ENCODE measurements around the gene ZNF750. TPM values are rescaled to one million over a fixed set of nuclear protein-coding genes. Genes with fewer than 3 reads are reported as not detected.
A peak's percentile ranks its signal among the peaks of the same experiment; 100 is the strongest.

ZNF750 gene
- total RNA-seq, 3 donors from 2014 or later: not detected

DNA sequence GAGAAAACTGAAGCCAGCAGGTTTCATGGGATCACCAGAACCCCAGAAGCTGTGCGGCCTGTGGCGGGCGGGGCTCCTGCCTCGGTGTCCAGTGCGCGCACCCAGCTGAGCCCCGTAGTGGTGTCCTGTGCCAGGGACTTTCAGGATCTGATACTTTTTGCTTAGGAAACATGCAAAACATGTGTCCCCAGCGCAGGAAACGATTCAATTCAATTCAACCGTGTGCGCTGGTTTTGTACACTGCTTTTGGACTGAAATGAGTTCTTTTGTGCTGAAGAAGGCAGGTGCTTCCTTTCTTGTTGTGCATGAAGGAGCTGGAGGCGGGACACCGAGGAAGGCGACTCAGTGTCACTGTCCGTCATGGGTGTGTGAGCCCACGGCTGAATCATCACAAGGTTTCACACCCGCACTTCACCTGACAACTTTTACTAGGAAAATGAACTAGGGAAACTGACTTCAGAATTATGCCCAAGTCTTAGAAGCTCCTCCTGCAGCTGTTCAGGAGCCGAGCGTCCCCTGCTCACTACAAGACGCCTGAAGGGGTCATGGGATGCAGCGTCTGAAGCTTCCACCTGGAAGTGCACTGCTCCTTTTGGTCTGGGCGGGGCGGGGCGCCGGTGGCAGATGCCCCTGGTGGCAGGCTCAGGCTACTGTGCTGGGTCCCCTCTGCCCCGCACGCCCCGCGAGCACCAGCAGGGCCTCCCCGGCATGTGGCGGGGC, 31.4 kb upstream of the ZNF750 start:
- Histone ChIP-seq H3K36me3 (ENCODE audit: low read depth) (no peaks in the 10 kb centered on the region), H3K4me1 (ENCODE audit: low read depth) (peaks cover 6% of the 10 kb centered on the region), H3K4me3 (no peak overlapping the region), H3K9me3 (no peaks in the 10 kb centered on the region)
- TF ChIP-seq, protein P1, sequence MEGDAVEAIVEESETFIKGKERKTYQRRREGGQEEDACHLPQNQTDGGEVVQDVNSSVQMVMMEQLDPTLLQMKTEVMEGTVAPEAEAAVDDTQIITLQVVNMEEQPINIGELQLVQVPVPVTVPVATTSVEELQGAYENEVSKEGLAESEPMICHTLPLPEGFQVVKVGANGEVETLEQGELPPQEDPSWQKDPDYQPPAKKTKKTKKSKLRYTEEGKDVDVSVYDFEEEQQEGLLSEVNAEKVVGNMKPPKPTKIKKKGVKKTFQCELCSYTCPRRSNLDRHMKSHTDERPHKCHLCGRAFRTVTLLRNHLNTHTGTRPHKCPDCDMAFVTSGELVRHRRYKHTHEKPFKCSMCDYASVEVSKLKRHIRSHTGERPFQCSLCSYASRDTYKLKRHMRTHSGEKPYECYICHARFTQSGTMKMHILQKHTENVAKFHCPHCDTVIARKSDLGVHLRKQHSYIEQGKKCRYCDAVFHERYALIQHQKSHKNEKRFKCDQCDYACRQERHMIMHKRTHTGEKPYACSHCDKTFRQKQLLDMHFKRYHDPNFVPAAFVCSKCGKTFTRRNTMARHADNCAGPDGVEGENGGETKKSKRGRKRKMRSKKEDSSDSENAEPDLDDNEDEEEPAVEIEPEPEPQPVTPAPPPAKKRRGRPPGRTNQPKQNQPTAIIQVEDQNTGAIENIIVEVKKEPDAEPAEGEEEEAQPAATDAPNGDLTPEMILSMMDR (IDR thresholded peaks at IDR 0.05): no peak
- intact Hi-C loops (cut with DNase I, micrococcal nuclease): no loop called here
- peak in 2 of 3 donors; percentile 23 to 58 for DNase-seq
- ATAC-seq: peak; percentile 52

DNA sequence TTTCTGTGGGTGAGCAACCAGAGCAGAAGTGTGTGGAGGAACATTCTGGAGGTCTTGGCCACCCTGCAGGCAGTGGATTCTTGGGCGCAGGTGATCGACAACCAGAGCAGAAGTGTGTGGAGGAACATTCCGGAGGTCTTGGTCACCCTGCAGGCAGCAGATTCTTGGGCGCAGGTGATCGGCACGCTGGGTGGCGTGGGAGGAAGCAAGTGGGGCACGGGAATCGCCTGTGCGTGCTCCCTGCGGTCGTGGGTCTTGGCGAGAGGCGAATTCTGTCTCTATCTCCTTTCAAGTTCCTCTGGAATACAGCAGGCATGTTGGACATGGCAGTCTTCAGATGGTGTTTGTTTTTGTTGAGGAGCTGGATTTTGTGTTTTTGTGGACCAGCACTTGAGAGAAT, 30.7 kb upstream of the ZNF750 start:
- peaks cover 8% of the 10 kb centered on the region for H3K4me1 ChIP-seq (ENCODE audit: low read depth)
- no peak for ATAC-seq
- intact Hi-C loops (cut with DNase I, micrococcal nuclease): no loop called here
- DNase-seq: peak in 2 of 3 donors; percentile 12 to 44
- no peak overlapping the region for H3K4me3 ChIP-seq
- no peaks in the 10 kb centered on the region for H3K9me3 ChIP-seq
- TF ChIP-seq, protein P1 (IDR thresholded peaks at IDR 0.05): no peak
- no peaks in the 10 kb centered on the region for H3K36me3 ChIP-seq (ENCODE audit: low read depth)

- Histone ChIP-seq H3K4me1 (ENCODE audit: low read depth) (peaks cover 12% of the 10 kb centered on the region), H3K9me3 (no peaks in the 10 kb centered on the region), H3K4me3 (no peak overlapping the region), H3K36me3 (ENCODE audit: low read depth) (no peaks in the 10 kb centered on the region)
- ATAC-seq: no peak
- TF ChIP-seq, protein P1 (IDR thresholded peaks at IDR 0.05): no peak
- intact Hi-C loops (cut with DNase I, micrococcal nuclease): no loop called here
- DNase-seq: peak in 2 of 3 donors; percentile 11 to 45
Observed at GRCh38 chr17:82870091-82870491, 30.3 kb upstream of the ZNF750 start.

DNA sequence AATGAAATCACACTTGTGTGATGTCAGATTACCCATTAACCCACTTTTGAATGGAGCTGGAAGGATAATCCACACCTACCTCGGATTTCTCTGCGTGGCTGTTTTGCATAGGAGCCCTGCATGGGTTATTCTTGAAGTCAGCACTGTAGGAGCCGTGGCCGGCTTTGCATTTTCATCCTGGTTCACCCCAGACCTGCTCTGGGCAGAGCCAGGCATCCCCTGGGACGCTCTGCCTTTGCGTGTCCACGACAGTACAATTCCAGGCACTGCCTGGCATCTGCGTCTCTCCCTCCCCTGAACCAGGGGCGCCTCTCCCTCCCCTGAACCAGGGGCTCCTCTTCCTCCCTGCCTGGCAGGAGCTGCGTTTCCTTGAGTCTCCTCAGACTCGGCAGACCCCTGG, 29.7 kb upstream of the ZNF750 start:
- peak in 2 of 3 donors; percentile 3 to 28 for DNase-seq
- TF ChIP-seq, protein P1 (IDR thresholded peaks at IDR 0.05): no peak
- ATAC-seq: no peak
- intact Hi-C loops (cut with DNase I, micrococcal nuclease): no loop called here
- H3K36me3 ChIP-seq (ENCODE audit: low read depth): no peaks in the 10 kb centered on the region
- no peaks in the 10 kb centered on the region for H3K9me3 ChIP-seq
- no peak overlapping the region for H3K4me3 ChIP-seq
- H3K4me1 ChIP-seq (ENCODE audit: low read depth): peaks cover 12% of the 10 kb centered on the region

DNA sequence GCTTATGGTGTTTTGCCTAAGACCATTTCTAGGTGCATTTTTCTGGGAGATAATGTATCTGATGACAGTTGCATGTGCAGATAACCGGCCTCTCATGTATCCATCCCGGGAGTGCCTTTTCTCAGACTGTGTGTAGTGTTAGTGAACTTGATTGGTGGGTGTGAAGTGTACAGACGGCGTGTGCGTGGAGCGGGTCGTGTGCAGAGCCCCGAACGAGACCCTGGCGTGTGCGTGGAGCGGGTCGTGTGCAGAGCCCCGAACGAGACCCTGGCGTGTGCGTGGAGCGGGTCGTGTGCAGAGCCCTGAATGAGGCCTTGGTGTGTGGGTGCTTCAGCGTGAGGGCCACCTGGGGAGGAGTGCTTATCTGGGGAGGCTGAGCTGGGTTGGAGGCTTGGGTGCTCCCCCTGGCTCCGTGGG, 28.9 kb upstream of the ZNF750 start:
- H3K9me3 ChIP-seq: no peaks in the 10 kb centered on the region
- intact Hi-C loops (cut with DNase I, micrococcal nuclease): no loop called here
- TF ChIP-seq, protein P1 (IDR thresholded peaks at IDR 0.05): no peak
- DNase-seq: peak in 2 of 3 donors; percentile 4 to 29
- H3K4me3 ChIP-seq: no peak overlapping the region
- peaks cover 12% of the 10 kb centered on the region for H3K4me1 ChIP-seq (ENCODE audit: low read depth)
- H3K36me3 ChIP-seq (ENCODE audit: low read depth): no peaks in the 10 kb centered on the region
- no peak for ATAC-seq

Data from mucosa of descending colon (tissue), 3 donors.